Large intestine (tissue), 3 donors: ENCODE data around the gene SPSB2. TPM values are rescaled to one million over a fixed set of nuclear protein-coding genes. Genes with fewer than 3 reads are reported as not detected.
"Not testable (repeated sequence)": the region's sequence is repeated elsewhere in the genome, so short reads cannot be mapped to it uniquely, and the experiment has no call there.

Experiments used
- DNase-seq, 2 donors: peaks; one replicate each; pipeline versions ENCODE4 v3.0.0 to v3.0.0-alpha.2; 2013
- H3K27ac ChIP-seq: one replicate; pipeline ENCODE4 v1.5.1; 2013; ENCODE audit warnings: low read length
- H3K27me3 ChIP-seq: 2 replicates; pipeline ENCODE4 v1.6.1; 2013; ENCODE audit warnings: low read length; ENCODE audit not compliant: control insufficient read depth, insufficient read depth
- H3K36me3 ChIP-seq: 2 replicates; pipeline ENCODE4 v1.6.1; 2013; ENCODE audit warnings: low read length; ENCODE audit not compliant: control insufficient read depth, insufficient read depth
- H3K4me1 ChIP-seq: one replicate; pipeline ENCODE4 v1.6.1; 2013; ENCODE audit warnings: low read length; ENCODE audit not compliant: control insufficient read depth, insufficient read depth
- H3K4me3 ChIP-seq: one replicate; pipeline ENCODE4 v1.5.1; 2013; ENCODE audit warnings: low read length
- H3K9me3 ChIP-seq: one replicate; pipeline ENCODE4 v1.6.1; 2013; ENCODE audit warnings: mild to moderate bottlenecking, low read depth, low read length, moderate library complexity; ENCODE audit not compliant: control insufficient read depth
- WGBS: methylation state at CpG from one replicate; pipeline ENCODE4 v1.1.5; 2013; ENCODE audit warnings: low lambda C conversion rate; ENCODE audit not compliant: insufficient coverage; 5-methylcytosine and 5-hydroxymethylcytosine counted together
- polyA plus RNA-seq: library from polyadenylated mRNA; unstranded; fragments of 120-200 nt; gene quantifications from one replicate; pipeline ENCODE4 v1.2.1, GENCODE V29; 2013

The SPSB2 gene
- polyA plus RNA-seq, 1 donor, result 15.3 TPM

DNA sequence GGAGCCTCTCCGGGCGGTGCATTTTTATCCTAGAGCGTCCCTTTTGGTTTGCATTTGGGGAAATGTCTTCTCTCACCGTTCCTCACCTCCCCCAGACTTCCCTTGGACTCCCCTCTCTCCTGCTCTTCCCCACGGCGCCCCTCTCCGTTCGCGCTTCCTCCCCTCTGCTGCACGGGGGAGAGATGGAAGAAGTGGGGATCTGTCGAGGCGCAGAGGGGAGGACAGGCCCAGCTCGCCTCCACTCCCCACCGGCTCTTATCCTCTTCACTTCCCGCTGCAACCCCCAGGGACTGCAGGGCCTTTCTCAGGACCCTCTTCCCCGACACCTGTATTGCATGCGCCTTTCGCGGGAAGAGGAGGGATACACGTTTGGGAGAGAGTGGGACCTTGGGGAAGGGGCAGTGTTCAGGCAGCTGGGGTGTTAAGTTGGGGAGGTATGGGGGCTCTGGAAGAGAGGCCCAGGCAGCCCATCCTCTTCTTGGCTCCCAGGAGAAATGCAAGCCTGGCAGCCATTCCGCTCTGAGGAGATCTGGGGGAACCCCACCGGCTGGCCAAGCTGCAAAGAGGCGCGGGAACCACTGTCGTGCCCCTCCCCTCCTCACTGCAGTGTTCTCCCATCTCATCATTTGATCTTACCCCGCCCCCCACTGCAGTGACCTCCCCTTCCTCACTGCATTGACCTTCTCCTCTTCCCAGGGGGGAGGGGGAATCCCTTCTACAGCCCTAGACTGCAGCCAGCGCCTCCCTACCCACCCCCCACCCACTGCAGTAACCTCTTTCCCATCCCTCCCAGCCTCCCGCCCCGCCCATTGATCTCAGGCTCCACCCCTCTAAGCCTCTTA is 42.1 kb upstream of the SPSB2 start:
- WGBS, result 8% methylated on average over 2 of the region's 29 CpGs
- Histone ChIP-seq H3K4me3 (peak overlapping the region; percentile 42), H3K4me1 (peaks cover 12% of the 10 kb centered on the region), H3K36me3 (no peaks in the 10 kb centered on the region), H3K27me3 (peaks cover 42% of the 10 kb centered on the region), H3K27ac (no peak overlapping the region), H3K9me3 (peaks cover 4% of the 10 kb centered on the region)
- DNase-seq, result no peak

DNA sequence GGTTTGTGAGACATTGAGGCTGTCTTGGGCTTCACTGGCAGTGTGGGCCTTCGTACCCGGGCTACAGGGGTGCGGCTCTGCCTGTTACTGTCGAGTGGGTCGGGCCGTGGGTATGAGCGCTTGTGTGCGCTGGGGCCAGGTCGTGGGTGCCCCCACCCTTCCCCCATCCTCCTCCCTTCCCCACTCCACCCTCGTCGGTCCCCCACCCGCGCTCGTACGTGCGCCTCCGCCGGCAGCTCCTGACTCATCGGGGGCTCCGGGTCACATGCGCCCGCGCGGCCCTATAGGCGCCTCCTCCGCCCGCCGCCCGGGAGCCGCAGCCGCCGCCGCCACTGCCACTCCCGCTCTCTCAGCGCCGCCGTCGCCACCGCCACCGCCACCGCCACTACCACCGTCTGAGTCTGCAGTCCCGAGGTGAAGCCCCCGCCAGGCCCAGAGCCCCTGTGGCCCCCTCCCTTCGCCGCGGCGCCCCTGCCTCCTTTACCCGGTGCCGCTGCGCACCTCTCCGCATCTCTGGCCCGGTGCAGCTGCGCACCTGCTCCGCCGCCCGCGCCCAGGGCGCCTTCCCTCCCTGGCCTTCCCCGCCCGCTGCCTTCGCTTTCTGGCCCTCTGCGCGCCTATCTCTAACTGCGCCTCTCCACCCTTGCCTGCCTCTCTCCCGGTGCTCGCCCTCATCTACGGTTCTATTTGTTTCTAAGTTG is 41.3 kb upstream of the SPSB2 start, which contains the start of gene ENO2:
TSS of gene ENO2 (plus strand) at position 335 of the 701 bp plus-strand sequence. CDS start 1,253 bp downstream, outside the sequence.
- peaks cover 46% of the 10 kb centered on the region for H3K27me3 ChIP-seq
- peak within 1 kb of the TSS; percentile 42 for H3K4me3 ChIP-seq
- no CpG with 5 or more reads among the region's 68 CpGs for WGBS
- no peak within 1 kb of the TSS for H3K27ac ChIP-seq
- DNase-seq, result peak; percentile 61 to 77
- H3K36me3 ChIP-seq, result no peaks in the 10 kb centered on the region
- H3K9me3 ChIP-seq, result peaks cover 4% of the 10 kb centered on the region
- peaks cover 12% of the 10 kb centered on the region for H3K4me1 ChIP-seq

DNA sequence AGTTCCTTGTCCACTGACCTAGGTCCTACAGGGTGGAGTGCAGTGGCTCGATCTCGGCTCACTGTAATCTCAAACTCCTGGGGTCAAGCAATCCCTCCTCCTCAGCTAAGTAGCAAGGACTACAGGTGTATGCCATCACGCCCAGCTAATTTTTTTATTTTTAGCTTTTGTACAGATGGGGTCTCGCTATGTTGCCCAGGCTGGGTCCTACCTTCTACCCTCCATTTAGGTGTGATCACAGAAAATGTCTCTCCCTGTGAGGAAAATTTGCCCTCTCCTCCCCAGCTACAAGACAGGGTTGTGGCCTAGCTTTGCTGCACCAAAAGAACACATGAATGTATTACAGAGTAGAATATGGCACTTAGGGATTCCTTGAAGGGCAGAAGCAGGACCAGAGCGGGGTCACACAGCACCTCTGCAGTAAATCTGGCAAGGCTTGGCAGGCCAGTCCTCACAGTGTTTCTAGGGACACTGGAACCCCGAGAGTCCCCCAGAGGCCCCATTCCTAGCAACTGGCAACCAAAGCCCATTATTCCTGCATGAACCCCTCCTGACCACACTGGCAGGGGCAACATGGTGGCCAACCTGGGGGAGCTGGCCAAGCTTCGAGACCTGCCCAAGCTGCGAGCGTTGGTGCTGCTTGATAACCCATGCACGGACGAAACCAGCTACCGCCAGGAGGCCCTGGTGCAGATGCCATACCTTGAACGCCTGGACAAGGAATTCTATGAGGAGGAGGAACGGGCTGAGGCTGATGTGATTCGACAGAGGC is 39.2 kb upstream of the SPSB2 start:
- Histone ChIP-seq H3K27me3 (peaks cover 46% of the 10 kb centered on the region), H3K4me1 (peaks cover 12% of the 10 kb centered on the region), H3K4me3 (no peak overlapping the region), H3K9me3 (peaks cover 4% of the 10 kb centered on the region), H3K36me3 (peaks cover 2% of the 10 kb centered on the region), H3K27ac (no peak overlapping the region)
- DNase-seq, result no peak
- WGBS, result 93% methylated on average over 3 of the region's 15 CpGs

DNA sequence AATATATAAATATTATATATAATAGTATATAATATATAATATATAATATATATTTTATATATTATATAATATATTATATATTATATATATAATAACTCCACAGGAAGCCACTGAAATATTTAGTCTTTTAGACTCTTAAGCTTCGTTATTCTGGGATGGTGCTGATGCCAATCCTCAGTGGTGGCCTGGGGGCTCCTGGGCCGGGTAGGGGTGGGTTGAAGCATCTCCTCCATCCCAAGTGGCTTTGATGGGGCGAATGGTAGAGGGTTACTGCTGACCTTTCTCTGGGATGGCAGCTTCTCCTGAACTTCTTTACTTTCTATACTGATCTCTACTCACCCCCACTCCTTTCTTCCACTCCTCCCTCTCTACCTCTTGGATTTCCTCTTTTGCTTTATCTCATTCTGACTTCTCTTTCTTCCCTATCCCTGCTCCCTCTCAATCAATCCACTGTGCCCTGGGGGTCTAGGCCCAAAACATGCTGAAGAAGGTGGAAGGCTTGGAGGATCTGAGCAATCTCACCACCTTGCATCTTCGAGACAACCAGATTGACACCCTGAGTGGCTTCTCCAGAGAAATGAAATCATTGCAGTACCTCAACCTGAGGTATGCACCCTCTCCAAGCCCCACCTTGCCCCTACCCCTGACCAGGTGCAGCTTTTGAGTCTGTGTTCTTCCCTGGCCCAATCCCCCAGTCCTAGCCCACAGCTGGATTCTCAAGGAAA is 36.5 kb upstream of the SPSB2 start:
- H3K27ac ChIP-seq, result no peak overlapping the region
- no CpG with 5 or more reads among the region's 4 CpGs for WGBS
- no peak overlapping the region for H3K4me3 ChIP-seq
- peaks cover 7% of the 10 kb centered on the region for H3K36me3 ChIP-seq
- peaks cover 31% of the 10 kb centered on the region for H3K27me3 ChIP-seq
- no peak for DNase-seq
- peaks cover 10% of the 10 kb centered on the region for H3K4me1 ChIP-seq
- peaks cover 4% of the 10 kb centered on the region for H3K9me3 ChIP-seq

DNA sequence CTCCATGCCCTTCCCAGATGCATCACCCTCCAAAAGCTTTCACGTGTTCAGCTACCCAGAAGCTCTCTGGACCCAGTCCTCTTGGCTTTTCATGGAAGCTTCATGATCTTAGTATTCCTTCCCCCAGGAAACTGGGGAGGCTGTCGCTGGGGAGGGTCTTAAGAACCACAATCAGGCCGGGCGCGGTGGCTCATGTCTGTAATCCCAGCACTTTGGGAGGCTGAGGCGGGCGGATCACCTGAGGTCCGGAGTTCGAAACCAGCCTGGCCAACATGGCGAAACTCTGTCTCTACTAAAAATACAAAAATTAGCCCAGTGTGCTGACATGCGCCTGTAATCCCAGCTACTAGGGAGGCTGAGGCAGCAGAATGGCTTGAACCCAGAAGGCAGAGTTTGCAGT is 35.0 kb upstream of the SPSB2 start:
- H3K27me3 ChIP-seq, result peaks cover 20% of the 10 kb centered on the region
- not testable (repeated sequence) for H3K9me3 ChIP-seq, H3K36me3 ChIP-seq, H3K4me3 ChIP-seq, H3K27ac ChIP-seq, H3K4me1 ChIP-seq, DNase-seq
- WGBS, result 100% methylated on average over 1 of the region's 11 CpGs

DNA sequence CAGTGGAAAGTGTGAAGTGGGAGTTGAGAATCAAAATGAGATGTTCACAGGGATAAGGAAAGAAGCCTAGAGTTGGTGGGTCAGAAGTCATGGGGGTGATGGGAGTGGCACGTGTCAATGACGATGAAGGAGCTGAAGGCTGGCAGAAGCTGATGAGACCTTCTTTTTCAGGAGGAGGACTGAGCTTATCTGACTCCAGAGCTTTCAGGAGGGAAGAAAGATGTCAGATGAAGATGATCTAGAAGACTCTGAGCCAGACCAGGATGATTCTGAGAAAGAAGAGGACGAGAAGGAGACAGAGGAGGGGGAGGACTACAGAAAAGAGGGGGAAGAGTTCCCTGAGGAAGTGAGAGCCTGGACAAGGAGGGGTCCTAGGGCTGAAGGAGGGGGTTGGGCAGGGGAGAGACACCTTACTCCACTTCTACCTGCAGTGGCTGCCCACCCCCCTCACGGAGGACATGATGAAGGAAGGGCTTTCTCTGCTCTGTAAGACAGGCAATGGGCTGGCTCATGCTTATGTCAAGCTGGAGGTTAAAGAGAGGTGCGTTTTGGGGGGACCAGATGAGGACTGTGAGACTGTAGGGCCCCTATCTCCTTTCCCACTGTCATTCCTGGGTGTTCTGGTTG is 32.4 kb upstream of the SPSB2 start:
- DNase-seq, result no peak
- Histone ChIP-seq H3K36me3 (peaks cover 7% of the 10 kb centered on the region), H3K27me3 (peaks cover 3% of the 10 kb centered on the region), H3K9me3 (no peaks in the 10 kb centered on the region), H3K4me1 (peaks cover 9% of the 10 kb centered on the region), H3K4me3 (no peak overlapping the region), H3K27ac (no peak overlapping the region)
- 100% methylated on average over 1 of the region's 5 CpGs for WGBS

DNA sequence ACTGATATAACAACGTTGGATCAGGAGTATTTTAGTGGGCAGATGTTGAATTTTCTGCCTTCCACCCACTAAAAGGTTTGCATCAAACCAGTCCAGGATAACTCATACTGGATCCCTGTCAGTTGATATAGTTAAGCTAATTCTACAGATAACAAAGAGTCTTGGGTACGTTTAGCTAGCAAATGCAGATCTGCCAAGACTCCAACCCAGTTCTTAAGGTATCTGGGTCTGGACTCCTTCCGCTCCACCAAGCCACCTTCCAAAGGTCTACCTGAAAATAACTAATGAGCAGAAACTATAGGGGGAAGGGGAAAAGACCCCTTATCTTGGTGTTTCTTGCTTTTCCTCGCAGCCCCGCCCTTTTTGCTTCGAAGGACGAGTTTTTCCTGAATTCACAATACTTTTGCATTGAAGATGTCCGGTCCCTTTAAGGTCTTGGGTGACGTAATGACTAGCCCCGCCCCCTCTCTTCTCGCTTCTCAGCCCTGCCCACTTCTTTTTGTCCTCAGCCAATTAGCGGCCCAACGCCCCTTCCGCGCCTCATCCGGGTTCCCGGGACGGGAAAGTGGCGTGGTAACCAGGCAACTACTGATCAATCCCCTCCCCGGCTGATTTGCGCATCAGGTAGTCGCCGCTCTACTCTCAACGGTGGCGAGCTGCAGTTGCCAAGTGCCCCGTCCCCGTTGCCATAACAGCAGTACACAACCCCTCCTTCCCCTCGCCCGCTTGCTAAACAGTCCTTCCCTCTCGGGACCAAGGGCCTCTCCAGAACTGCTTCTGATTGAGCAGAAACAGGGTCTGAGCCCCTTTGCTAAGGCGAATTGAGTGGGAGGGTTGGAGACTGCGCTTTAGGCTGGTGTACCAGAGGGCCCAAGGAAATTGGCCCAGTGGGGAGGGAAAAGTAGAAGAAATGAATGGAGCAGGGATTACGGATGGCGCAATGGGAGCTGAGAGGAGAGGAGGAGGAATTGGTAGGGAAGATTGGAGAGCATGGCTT is 31.5 kb upstream of the SPSB2 start, which contains the start of gene LRRC23:
TSS of gene LRRC23 (plus strand) at position 543 of the 997 bp plus-strand sequence. CDS start 812 bp downstream, outside the sequence.
- peaks cover under 1% of the 10 kb centered on the region for H3K27me3 ChIP-seq
- H3K27ac ChIP-seq, result peak within 1 kb of the TSS; percentile 61
- peak within 1 kb of the TSS; percentile 74 for H3K4me3 ChIP-seq
- H3K9me3 ChIP-seq, result no peaks in the 10 kb centered on the region
- DNase-seq, result peak; percentile 94 to 95
- peaks cover 13% of the 10 kb centered on the region for H3K4me1 ChIP-seq
- H3K36me3 ChIP-seq, result peaks cover 7% of the 10 kb centered on the region
- WGBS, result 4% methylated on average over 5 of the region's 34 CpGs

DNA sequence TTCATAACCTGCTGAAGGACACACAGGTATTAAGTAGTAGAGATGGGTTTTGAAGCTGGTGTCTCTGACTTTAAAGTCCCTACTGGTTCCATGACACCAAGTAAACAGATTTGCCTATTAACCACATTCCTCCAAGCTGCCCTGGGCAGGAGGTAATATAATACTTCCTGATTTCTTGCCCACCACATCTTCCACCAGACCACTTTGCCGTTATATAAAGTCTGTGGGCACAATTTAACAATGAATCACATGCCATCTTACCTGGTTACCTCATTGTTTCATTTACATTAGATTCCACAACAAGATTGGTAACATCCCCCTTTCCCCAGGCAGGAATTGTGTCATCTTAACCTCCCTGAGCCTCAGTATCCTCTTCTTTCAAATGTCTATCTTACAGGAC is 30.6 kb upstream of the SPSB2 start:
- Histone ChIP-seq H3K9me3 (no peaks in the 10 kb centered on the region), H3K4me1 (peaks cover 13% of the 10 kb centered on the region), H3K4me3 (no peak overlapping the region), H3K27ac (no peak overlapping the region), H3K36me3 (peaks cover 7% of the 10 kb centered on the region), H3K27me3 (no peaks in the 10 kb centered on the region)
- no peak for DNase-seq
- no CpG with 5 or more reads among the region's 1 CpG for WGBS

DNA sequence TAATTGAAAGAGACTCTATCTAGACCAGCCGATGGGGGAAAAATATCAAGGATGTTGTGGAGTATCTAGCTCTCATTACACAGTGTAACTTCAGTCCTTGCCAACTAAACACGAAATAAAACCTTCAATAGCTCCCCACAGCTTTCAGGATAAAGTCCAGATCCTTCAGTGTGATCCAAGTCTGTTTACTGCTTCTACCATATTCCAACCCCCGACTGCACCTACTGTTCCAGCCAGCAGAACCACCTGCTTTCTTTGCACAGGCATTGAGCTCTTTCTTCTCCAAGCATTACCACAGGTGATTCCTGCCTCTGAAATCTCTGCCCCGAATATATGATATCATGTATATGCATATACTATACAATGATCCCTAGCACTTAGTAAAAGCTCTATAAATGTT is 29.3 kb upstream of the SPSB2 start:
- no peak overlapping the region for H3K4me3 ChIP-seq
- H3K36me3 ChIP-seq, result peaks cover 6% of the 10 kb centered on the region
- H3K4me1 ChIP-seq, result peaks cover 13% of the 10 kb centered on the region
- H3K27me3 ChIP-seq, result no peaks in the 10 kb centered on the region
- peak in 1 of 2 donors; percentile 45 for DNase-seq
- WGBS, result no CpG with 5 or more reads among the region's 4 CpGs
- H3K27ac ChIP-seq, result no peak overlapping the region
- no peaks in the 10 kb centered on the region for H3K9me3 ChIP-seq
